GM12801 (cell line): ENCODE measurements around the gene WDPCP.

Experiments used
- CTCF ChIP-seq: IDR thresholded peaks from one replicate; pipeline ENCODE4 v1.5.1; 2011; ENCODE audit warnings: control low read depth; ENCODE audit not compliant: insufficient read length; ENCODE audit errors: extremely low read depth

WDPCP gene

GRCh38 chr2:63432373-63432772, 155.9 kb downstream of the WDPCP start:
- TF ChIP-seq CTCF, result no peak

- no peak for TF ChIP-seq CTCF
Observed at GRCh38 chr2:63425606-63426005, 162.7 kb downstream of the WDPCP start.

GRCh38 chr2:63425079-63425416, 163.2 kb downstream of the WDPCP start:
- TF ChIP-seq CTCF, result no peak

- TF ChIP-seq CTCF, result no peak
Observed at GRCh38 chr2:63424329-63425078, 163.8 kb downstream of the WDPCP start.

- TF ChIP-seq CTCF, result no peak
Observed at GRCh38 chr2:63422556-63422955, 165.7 kb downstream of the WDPCP start.

GRCh38 chr2:63408530-63408929, 179.7 kb downstream of the WDPCP start:
- no peak for TF ChIP-seq CTCF

GRCh38 chr2:63406641-63407040, 181.6 kb downstream of the WDPCP start:
- no peak for TF ChIP-seq CTCF
